ENCODE data around the gene SNTB2.

The SNTB2 gene

GRCh38 chr16:69321080-69321479, 134.1 kb downstream of the SNTB2 start:
- DNase-seq = no peak

- no peak for DNase-seq
Measured at GRCh38 chr16:69322343-69322742, 135.4 kb downstream of the SNTB2 start.

GRCh38 chr16:69323415-69323814, 136.5 kb downstream of the SNTB2 start:
- no peak for DNase-seq

GRCh38 chr16:69324013-69324531, 137.1 kb downstream of the SNTB2 start:
- DNase-seq = no peak

- DNase-seq = no peak
Measured at GRCh38 chr16:69324585-69325253, 137.8 kb downstream of the SNTB2 start.

- DNase-seq = no peak
Measured at GRCh38 chr16:69325784-69326171, 138.8 kb downstream of the SNTB2 start.

GRCh38 chr16:69326172-69326873, 139.4 kb downstream of the SNTB2 start:
- DNase-seq = no peak

GRCh38 chr16:69327585-69328310, 140.8 kb downstream of the SNTB2 start:
- no peak for DNase-seq

GRCh38 chr16:69328854-69329316, 141.9 kb downstream of the SNTB2 start:
- DNase-seq = peak; percentile 73

GRCh38 chr16:69329369-69330285, 142.7 kb downstream of the SNTB2 start:
- peak; percentile 50 for DNase-seq

GRCh38 chr16:69330286-69331109, 143.5 kb downstream of the SNTB2 start, which contains the start of gene PDF:
PDF (minus strand) TSS chr16:69330588; CDS start chr16:69330570, 18 bp downstream.
- peak; percentile 93 for DNase-seq

GRCh38 chr16:69334696-69335095, 147.7 kb downstream of the SNTB2 start:
- DNase-seq = no peak

- no peak for DNase-seq
Measured at GRCh38 chr16:69338557-69339288, 151.8 kb downstream of the SNTB2 start.

- DNase-seq = peak; percentile 97
Measured at GRCh38 chr16:69339289-69340094, 152.5 kb downstream of the SNTB2 start, which contains the start of the genes COG8 and NIP7. COG8 (minus strand) TSS chr16:69339564; CDS start chr16:69339552, 12 bp downstream. NIP7 (plus strand) TSS chr16:69339772; CDS start chr16:69339830, 58 bp downstream.

GRCh38 chr16:69340095-69340644, 153.2 kb downstream of the SNTB2 start:
- DNase-seq = peak; percentile 32

GRCh38 chr16:69344171-69344570, 157.2 kb downstream of the SNTB2 start:
- no peak for DNase-seq

GRCh38 chr16:69345923-69346322, 159.0 kb downstream of the SNTB2 start:
- peak; percentile 26 for DNase-seq

GRCh38 chr16:69346683-69347082, 159.7 kb downstream of the SNTB2 start:
- DNase-seq = peak; percentile 38

- no peak for DNase-seq
Measured at GRCh38 chr16:69348222-69348621, 161.3 kb downstream of the SNTB2 start.
